HG02884 (cell line): ENCODE results near the gene B3GALT5.

Source experiments
- ATAC-seq: cut with Tn5 transposase; IDR thresholded peaks from one replicate; pipeline ENCODE4 v1.9.1; 2021; ENCODE audit warnings: mild to moderate bottlenecking, moderate library complexity; ENCODE audit not compliant: unreplicated experiment

B3GALT5 gene

GRCh38 chr21:39602793-39603192, 9.9 kb upstream of the B3GALT5 start:
- ATAC-seq, result no peak

- ATAC-seq, result no peak
Observed at GRCh38 chr21:39604951-39605350, 7.8 kb upstream of the B3GALT5 start.

DNA sequence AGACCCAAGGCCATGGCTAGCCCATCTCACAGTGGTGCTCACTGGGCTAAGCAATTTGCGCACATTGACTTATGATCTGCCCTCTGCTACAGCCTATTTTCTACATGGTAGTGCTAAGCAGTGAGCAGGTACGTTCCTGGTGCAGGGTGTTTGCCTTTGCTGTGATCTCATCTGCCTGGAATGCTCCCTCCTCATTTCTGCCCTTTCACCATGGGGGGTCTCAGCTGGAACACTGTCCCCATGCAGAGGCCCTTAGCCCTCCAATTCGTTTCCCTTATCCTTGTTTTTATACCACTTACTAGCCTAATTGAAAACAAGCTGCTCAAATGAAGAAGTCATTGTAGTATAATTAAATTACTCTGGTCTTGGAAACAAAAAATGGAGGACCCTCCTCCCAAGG, 2.0 kb upstream of the B3GALT5 start:
- no peak for ATAC-seq

DNA sequence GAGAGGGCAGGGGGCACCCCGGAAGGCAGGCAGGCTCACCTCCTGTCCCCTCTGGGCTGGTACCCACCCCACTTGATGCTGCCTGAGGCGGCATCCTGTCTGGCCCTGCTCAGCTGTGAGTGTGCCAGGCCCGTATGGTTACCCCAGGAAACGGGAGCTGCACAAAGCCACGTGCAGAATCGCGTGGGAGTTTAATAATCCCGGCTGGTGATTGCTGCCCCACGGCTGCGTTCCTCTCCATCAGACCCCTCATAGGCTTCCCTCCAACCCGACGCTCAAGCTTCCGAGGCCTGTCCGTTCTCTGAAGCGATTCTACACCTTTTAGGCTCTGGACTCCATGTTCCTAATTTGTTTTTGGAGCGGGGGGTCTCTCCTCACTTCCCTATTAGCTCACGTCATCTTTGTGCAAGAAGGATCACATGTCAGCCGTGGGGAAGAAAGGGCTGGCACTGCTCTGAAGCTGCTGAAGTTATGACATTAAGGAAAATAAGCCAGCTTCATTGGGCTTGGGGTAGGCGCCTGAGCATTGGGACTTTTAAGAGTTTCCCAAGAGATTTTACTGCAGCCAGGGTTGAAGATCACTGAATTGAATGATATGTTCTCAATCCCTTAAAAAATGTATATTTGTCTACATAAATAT, 1.1 kb upstream of the B3GALT5 start:
- ATAC-seq, result no peak

- no peak for ATAC-seq
Observed at GRCh38 chr21:39613041-39613934, 548 bp downstream of the B3GALT5 start.

DNA sequence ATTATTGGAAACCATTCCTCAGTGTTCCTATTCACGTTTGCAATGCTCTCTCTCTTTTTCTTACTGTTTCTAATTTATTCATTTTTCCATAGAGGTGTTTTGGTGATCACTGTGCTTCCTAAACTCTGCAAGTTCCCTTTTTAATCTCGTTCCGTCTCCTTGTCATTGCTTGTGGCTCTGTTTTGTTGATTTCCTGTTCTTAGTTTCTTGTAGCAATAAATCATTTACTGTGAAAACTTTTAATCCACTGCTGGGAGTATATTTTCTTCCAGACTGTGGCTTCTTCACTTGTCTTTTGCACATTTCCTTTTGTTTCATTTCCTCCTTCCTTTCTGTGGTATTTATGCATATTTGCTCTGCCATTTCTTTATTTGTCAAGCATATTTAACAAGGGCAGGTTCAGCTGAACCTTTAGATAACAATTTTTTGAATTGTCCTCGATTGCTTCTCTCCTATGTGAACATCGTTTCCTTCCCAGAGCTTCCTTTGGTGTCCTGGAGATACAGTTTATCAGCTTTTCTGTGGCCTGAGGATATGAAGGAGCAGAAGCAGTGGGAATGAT, 3.6 kb downstream of the B3GALT5 start:
- no peak for ATAC-seq

DNA sequence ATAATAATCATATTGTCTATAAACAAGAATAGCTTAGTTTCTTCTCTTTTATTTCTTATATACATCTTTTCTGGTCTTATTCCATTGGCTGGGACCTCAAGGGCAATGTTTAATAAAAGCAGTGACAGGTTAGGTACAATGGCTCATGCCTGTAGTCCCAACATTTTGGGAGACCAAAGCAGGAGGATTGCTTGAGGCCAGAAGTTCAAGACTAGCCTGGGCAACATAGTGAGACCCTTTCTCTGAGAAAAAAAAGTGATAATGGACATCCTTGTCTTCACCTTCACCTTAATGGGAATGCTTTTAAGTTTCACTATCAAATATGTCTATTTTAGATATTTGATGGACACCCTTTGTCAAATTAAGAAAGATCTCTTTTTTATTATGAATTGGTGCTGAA, 8.1 kb downstream of the B3GALT5 start:
- ATAC-seq, result no peak

DNA sequence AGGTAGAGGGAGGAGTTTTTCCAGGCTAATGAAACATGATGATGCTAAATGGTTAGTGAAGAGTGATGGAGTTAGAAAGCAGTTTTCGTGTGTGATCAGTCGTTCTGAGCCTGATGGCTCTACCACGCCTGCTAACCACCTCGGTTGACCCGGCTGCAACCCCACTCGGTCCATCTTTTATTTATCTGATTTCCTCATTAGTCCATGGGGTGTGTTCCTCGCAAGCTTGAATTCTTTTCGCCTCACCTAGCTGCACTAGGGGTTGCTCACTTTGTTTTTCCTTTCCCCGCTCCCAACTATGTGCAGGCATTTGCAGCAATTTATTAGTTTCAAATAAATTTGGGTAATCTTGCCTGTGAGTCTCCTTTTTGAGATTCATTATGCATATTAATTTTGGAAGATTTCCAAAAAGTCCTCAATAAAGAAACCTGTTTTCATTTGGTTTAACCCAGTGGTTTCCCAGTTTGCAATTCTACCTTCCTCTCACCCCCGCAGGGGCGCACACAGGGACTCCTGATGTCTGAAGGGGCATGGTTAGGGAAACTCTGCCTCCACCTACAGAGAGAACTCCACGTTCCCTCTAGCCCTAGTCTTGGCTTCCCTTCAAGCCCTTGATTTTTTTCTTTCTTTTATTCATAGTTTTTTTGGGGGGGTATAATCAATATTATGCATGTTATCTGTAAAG, 12.6 kb downstream of the B3GALT5 start:
- no peak for ATAC-seq

- no peak for ATAC-seq
Observed at GRCh38 chr21:39628385-39628784, 15.6 kb downstream of the B3GALT5 start.

- no peak for ATAC-seq
Observed at GRCh38 chr21:39630191-39630591, 17.5 kb downstream of the B3GALT5 start.

- no peak for ATAC-seq
Observed at GRCh38 chr21:39630827-39631226, 18.1 kb downstream of the B3GALT5 start.

DNA sequence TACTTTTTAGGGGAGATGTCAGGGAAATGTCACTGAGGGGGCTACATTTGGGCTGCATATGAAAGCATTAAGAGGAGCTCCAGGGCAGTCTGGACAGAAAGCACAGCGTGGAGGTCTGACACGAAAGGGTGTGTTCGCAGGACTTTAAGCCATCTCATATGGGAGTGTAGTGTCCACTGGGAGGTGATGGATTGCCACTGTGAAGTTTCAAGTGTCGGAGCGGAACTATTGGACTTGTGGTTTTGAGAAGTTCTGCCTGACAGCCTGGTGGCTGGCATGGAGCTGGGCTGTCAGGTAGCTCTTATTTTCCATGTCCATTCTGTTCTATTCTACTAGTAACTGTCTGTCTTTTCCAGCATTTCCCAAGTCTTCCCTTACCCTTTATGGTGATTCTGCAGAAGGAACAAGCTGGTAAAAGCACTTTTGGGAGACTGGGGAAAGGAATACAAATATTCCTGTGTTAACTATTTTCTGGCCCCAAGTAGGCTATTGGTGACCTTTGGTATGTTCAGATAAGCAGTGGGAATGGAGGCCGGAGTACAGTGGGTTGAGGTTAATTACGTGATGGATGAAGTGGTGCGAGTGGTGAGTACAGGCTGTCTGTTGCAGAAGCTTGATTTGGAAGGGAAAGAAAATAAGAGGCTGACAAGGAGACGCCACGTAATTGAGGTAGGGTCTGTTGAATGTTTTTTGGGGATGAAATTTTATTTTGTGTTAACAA, 19.3 kb downstream of the B3GALT5 start:
- ATAC-seq, result no peak

DNA sequence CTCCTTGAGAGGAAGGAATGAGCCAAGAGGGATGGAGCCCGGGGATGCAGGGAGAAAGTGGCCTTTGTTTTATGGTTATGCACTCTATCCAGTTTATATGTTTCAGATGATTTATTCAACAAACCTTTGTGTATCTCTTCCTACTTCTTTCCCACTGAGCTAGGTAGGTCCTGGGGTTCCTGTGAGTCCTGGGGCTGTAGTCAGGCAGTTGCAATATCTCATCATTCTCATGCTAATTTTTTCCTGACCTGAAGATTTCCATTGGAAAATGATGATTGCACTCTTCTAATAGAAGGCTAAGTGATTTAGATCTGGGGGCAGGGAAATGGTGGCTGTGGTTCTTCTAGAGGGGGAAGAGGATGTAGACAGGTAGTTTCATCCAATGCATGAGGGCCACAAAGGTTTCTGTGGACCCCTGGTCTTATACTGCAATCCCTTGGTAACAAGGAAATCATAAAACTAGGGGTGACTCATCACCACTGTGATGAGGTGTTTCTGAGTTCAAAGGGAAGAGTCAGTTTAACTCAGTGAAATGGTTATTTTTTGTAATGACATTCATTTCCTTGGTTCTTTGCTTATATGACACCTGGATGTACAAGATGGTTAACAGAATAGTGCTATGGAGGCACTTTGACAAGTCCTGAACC, 20.2 kb downstream of the B3GALT5 start:
- ATAC-seq, result no peak

DNA sequence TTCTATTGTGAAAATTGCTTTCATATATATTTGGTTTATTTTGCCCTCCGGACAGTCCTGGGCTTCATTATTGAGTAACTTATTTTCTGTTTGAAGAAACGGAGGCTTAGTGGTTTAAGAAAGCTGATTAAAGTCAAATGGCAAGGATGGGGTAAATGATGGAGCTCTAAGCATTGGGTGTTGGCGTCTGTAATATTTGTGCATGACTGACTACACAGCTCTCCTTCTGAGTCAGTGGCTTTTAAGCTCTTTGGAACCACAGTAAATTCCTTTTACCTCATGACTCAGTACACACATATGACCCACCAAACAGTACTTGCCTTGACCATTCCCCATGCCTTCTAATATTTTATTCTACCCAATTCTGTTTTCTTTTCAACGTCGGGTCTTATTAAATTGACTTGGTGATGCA, 21.0 kb downstream of the B3GALT5 start:
- no peak for ATAC-seq

DNA sequence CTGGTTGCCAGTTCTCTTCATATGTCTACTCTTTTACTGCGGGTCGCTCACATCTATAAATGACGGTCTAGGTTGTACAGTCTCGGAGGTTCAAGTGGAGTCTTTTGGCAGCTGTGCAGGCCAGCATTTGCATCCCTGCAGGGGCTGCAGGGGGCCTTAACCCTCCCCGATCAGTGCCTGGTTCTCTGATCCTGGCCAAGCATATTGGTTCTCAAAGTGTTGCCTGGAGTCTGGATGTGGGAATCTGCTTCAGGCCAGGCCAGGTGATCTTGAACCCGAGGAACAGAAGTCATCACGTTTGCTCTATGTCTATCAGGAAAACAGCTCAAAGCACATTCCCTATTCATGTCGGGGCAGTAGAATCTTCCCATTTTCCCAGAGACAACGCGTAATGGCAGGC, 21.8 kb downstream of the B3GALT5 start:
- no peak for ATAC-seq

DNA sequence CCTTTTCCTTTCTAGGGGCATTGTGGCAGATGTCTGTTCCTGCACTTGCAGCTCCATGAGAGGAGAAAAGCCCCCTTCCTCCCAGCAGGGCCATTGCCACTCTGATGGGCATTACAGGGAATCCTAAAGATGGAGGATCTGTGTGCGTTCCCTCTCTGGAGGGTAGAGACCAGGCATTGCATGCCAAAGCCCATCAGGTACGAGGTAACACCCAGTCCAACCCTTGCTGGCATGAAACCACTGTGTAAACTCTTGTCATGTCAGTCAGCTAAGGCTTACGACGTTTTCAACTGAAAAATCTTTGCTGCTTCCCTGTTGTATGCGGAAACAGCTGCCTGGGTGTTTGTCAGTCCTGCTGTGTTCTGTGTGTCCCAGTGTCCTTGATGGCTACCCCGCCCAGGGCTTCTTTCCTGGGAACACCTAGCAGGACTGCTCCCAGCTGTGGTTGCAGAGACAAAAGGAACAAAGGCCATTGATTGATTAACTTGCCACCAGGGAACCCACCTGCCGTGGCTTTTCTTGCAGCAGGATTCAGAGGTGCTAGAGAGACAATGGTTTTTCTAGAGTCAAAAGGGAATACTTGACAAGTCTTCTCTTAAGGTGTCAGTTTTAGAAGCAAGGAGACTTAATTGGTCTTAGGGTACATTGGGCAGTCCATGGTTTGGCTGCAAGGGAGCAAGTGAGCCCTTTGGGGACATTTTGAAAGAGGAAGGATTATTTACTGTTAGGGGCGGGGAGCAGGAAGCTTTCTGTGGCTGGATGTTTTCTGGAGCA, 24.6 kb downstream of the B3GALT5 start:
- ATAC-seq, result no peak

DNA sequence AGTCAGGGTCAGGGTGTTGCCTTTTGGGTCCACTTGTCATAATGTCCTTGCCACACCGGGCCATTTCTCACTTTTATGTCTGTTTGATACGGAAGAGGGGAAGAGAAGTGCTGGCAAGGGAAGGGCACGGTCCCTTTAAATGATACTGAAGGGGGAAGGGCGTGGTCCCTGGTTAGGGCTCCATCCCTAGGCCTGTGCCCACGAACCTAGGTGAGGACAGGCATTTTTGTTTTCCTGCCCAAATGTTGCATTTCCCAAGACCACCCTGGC, 25.2 kb downstream of the B3GALT5 start:
- no peak for ATAC-seq

- ATAC-seq, result no peak
Observed at GRCh38 chr21:39638281-39638680, 25.5 kb downstream of the B3GALT5 start.

DNA sequence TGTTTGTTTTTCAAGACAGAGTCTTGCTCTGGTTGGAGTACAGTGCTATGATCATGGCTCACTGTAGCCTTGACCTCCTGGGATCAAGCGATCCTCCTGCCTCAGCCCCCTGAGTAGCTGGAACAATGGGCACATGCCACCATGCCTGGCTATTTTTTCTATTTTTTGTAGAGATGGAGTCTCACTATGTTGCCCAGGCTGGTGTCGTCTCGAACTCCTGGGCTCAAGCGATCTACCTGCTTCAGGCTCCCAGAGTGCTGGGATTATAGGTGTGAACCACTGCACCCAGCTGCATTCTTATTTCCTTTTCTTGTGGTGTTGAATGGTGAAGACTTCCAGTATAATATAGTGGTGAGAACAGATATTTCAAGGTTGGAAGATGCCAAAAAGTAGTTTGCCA, 28.0 kb downstream of the B3GALT5 start:
- no peak for ATAC-seq
